HCT116 (cell line): Measurements from ENCODE around the gene ZDHHC14.

Source experiments
- EZH2phosphoT487 ChIP-seq: fragments of 200-600 bp; IDR thresholded peaks from 2 replicates; pipeline ENCODE4 v1.6.1; 2018; ENCODE audit warnings: antibody characterized with exemption, borderline replicate concordance
- POLR2AphosphoS5 ChIP-seq: IDR thresholded peaks from 2 replicates; pipeline ENCODE4 v1.6.1; 2011; ENCODE audit warnings: mild to moderate bottlenecking, low read depth, low read length, moderate library complexity

- no peak for TF ChIP-seq EZH2phosphoT487
- TF ChIP-seq POLR2AphosphoS5 = no peak
Observed at GRCh38 chr6:157708239-157708638, 327.2 kb downstream of the ZDHHC14 start.
